Activated CD8-positive, alpha-beta memory T cell treated with anti-CD3 and anti-CD28 coated beads, Interleukin-2, amount 50 U/mL, for 48 hours (primary cell): ENCODE measurements around the gene CACNG8.

Experiments
- DNase-seq: peaks from one replicate; pipeline ENCODE4 v3.0.0-alpha.2; 2020

Gene CACNG8

GRCh38 chr19:53965091-53965490, 2.4 kb downstream of the CACNG8 start:
- DNase-seq: no peak

- no peak for DNase-seq
Measured at GRCh38 chr19:53966931-53967330, 4.2 kb downstream of the CACNG8 start.

DNA sequence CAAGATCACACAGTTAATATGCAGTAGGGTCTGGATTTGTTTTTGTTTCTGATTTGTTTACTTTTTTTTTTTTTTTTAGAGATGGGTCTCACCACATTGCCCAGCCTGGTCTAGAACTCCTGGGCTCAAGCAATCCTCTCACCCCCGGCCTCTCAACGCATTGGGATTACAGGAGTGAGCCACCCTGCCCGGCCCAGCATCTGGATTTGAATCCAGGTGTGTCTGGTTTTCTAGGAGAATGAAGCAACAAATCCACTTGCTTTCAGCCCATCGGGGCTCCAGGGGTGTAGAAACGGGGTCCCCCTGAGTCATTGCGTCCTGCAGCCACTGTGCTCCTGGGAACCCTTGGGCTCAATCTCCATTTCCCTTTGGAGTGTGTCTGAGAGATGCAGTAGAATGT, 6.6 kb downstream of the CACNG8 start:
- no peak for DNase-seq

- DNase-seq: no peak
Measured at GRCh38 chr19:53971673-53972072, 8.9 kb downstream of the CACNG8 start.

DNA sequence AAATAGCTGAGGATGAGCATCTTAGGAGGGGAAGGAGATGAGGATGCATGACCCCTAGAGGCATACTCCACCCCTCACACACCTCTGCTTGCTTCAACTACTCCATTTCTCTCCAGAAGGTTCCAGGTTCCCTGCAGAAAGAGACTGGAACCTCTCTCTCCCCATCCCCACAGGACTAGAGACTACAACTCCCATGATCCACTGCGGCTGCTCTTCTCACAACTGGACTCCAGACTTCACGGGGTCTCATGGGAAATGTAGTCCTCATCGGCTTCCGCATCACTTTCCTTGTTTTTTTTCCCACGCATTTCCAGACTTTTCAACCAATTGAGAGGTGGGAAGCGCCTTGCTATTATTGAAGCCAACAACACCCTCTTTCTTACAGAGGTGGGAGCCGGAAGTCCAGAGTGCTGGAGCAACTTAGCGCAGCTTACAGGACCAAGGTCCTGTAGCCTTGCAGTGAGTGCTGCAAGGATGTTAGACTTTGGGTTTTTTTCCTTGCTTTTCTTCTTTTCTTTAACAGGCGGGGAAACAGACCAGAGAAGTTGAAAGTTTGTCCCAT, 14.8 kb downstream of the CACNG8 start:
- DNase-seq: peak; percentile 70

- peak; percentile 69 for DNase-seq
Measured at GRCh38 chr19:53977991-53978731, 15.4 kb downstream of the CACNG8 start.

- no peak for DNase-seq
Measured at GRCh38 chr19:53978975-53979801, 16.5 kb downstream of the CACNG8 start.

GRCh38 chr19:53980539-53981375, 18.0 kb downstream of the CACNG8 start:
- DNase-seq: no peak

DNA sequence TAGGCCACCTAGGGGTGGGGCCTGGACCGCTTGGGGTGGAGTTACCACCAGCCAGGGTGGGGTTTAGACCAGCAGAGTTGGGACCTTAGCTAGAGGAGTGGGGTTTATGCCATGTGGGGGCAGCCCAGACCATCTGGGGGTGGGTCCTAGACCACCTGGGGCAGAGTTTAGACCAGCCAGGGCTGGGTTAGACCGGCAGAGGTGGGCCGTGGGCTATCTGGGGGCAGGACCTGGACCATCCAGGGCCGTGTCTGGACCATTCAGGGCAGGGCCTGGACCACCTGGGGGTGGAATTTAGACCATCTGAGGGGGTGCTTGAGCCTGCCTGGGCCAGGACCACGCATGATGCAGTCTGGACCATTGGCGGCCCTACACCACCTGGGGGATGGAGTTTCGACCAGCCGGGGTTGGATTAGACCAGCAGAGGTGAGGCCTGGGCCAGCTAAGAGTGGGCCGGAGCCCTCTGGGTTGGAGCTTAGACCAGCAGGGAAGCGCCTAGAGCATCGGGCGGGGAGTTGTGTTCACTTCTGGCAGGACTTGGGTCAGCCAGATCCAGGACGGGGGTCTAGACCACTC, 18.7 kb downstream of the CACNG8 start:
- DNase-seq: no peak

DNA sequence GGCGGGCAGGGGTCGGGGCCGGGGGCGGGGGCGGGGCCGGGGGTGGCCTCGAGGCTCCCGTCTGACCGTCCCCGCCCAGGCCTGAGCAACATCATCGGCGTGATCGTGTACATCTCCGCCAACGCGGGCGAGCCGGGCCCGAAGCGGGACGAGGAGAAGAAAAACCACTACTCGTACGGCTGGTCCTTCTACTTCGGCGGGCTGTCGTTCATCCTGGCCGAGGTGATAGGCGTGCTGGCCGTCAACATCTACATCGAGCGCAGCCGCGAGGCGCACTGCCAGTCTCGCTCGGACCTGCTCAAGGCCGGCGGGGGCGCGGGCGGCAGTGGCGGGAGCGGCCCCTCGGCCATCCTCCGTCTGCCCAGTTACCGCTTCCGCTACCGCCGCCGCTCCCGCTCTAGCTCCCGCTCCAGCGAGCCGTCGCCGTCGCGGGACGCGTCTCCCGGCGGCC, 19.3 kb downstream of the CACNG8 start:
- DNase-seq: no peak

- no peak for DNase-seq
Measured at GRCh38 chr19:53982611-53983010, 19.9 kb downstream of the CACNG8 start.

GRCh38 chr19:53983457-53984289, 20.9 kb downstream of the CACNG8 start:
- DNase-seq: no peak

DNA sequence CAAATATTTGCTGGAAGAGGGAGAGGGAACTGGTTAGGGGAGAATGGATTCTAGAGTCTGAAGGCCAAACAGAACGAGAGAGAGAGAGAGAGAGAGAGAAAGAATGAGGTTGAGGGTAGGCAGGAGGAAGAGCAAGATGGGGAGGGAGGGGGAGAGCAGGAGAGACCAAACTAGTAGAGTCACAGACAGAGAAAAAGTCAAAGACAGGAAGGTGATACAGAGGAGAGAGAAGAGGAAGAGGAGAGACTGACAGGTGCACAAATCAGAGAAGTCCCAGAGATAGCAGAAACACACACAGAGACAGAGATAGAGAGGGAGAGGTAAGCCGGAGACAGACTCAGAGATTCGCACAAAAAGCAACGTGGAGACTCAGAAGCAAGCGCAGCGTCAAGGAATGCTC, 23.1 kb downstream of the CACNG8 start:
- no peak for DNase-seq

GRCh38 chr19:53988981-53989380, 26.2 kb downstream of the CACNG8 start:
- no peak for DNase-seq

DNA sequence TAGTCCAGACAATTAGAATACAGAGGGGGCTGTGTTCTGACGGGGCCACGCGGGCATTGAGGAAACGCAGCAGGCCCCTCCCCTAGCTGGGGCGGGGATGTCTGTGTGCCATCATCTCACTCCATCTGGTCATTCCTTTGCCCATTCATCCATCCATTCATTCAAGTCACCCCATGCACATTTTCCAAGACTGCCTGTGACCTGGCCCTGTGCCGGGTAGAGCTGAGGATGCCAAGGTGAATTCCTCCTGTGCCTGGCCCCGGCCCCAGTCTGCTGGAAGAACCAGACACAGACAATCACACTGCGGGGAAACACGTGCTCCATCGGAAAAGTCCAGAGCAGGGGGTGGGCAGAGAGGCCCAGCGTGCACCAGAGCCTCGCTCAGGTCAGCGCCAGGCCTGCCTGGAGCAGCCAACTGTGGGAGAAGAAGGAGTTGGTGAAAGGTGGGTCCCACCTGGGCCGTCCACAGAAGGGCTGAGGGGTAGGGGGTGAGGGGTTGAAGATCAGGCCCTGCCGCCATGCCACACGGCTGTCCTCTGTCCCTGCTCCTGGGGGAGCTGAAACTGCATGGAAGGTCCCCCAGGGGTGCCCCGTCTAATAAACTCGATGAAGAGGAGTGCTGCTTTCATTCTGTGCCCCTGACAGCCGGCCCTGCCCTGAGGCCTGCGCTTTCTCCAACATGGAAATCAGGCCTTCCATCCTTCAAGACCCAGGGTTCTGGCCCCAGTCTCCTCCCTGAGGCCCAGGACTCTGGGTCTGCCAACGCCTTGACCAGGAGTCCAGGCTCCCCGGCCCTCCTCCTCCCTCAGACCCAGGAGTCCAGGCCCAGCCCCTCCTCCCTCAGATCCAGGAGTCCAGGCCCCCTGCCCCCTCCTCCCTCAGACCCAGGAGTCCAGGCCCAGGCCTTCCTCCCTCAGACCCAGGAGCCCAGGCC, 27.1 kb downstream of the CACNG8 start:
- no peak for DNase-seq

- no peak for DNase-seq
Measured at GRCh38 chr19:53991224-53992113, 28.7 kb downstream of the CACNG8 start, which contains the start of gene CACNG6. Gene CACNG6 (plus strand): TSS chr19:53991637. CDS start chr19:53992878, 1,241 bp downstream.

GRCh38 chr19:53992211-53992610, 29.5 kb downstream of the CACNG8 start:
- no peak for DNase-seq

GRCh38 chr19:53992815-53993214, 30.1 kb downstream of the CACNG8 start:
- no peak for DNase-seq

- DNase-seq: no peak
Measured at GRCh38 chr19:53993448-53993847, 30.7 kb downstream of the CACNG8 start.
